Measurements from ENCODE around the gene SEMA5B. TPM values are rescaled to one million over a fixed set of nuclear protein-coding genes. Genes with fewer than 3 reads are reported as not detected.

SEMA5B gene
- total RNA-seq, 1 experiment from 2014 or later: 9.4 TPM

- Mint-ChIP-seq H3K4me3 (no peak overlapping the region), H3K27ac (peak overlapping the region in 2 of 3 experiments; percentile 19 to 65; a peak in 1 of 7 replicates), H3K36me3 (ENCODE audit: insufficient read depth in 1 of 3, low read depth in 3 of 3) (no peaks in the 10 kb centered on the region), H3K9me3 (no peaks in the 10 kb centered on the region), H3K4me1 (no peaks in the 10 kb centered on the region), H3K27me3 (ENCODE audit: low read depth) (peaks cover 1% of the 10 kb centered on the region; the same call in 1 of the 2 replicates)
- H4K20me1 ChIP-seq (ENCODE audit: control insufficient read depth, insufficient read depth, insufficient read length): no peaks in the 10 kb centered on the region
- no peak overlapping the region for H4K91ac ChIP-seq (ENCODE audit: insufficient read length, low read depth, low read length)
- H3K18ac ChIP-seq (ENCODE audit: insufficient read length, low read depth, low read length): no peak overlapping the region
- H3K9ac ChIP-seq (ENCODE audit: extremely low read depth, insufficient read length, low read length): no peak overlapping the region
- TF ChIP-seq CTCF (conservative IDR thresholded peaks at IDR 0.05): no peak
- no peak overlapping the region for H2BK5ac ChIP-seq (ENCODE audit: insufficient read length, low read length)
- H3K79me2 ChIP-seq (ENCODE audit: insufficient read depth, low read length): no peaks in the 10 kb centered on the region
- no peak for DNase-seq
- no peak overlapping the region for H2AK5ac ChIP-seq (ENCODE audit: insufficient read length, low read length)
- H3K79me1 ChIP-seq (ENCODE audit: insufficient read depth, low read depth, low read length, poor library complexity, severe bottlenecking): no peaks in the 10 kb centered on the region
- no peak overlapping the region for H4K8ac ChIP-seq (replicated peaks; ENCODE audit: insufficient read length, low read depth, low read length)
- H3K4me1 ChIP-seq (ENCODE audit: insufficient read depth, low read length): no peaks in the 10 kb centered on the region
- no peak overlapping the region for H4K5ac ChIP-seq (ENCODE audit: insufficient read length, low read depth, low read length)
- no peak overlapping the region for H2BK15ac ChIP-seq (ENCODE audit: low read depth, low read length)
- H3K56ac ChIP-seq (ENCODE audit: insufficient read length, low read depth, low read length): no peak overlapping the region
- no CpG with 5 or more reads among the region's 24 CpGs for WGBS (ENCODE audit: extremely low coverage, insufficient read length, low lambda C conversion rate)
- H3K4ac ChIP-seq (ENCODE audit: low read depth, low read length): no peak overlapping the region
- no peak overlapping the region for H2BK12ac ChIP-seq (ENCODE audit: insufficient read length, low read depth, low read length)
- no peak overlapping the region for H3K23ac ChIP-seq (ENCODE audit: insufficient read length, low read depth, low read length)
- 0 out of 2 replicates have a peak, but pooled peaks cover 2% of the 10 kb centered on the region for H3K27me3 ChIP-seq (ENCODE audit: insufficient read depth, low read length)
- no peak overlapping the region for H2AFZ ChIP-seq (ENCODE audit: low read length)
- no peak overlapping the region for H3K4me2 ChIP-seq (ENCODE audit: insufficient read depth, insufficient read length, low read length)
- H2BK20ac ChIP-seq (ENCODE audit: low read depth, low read length, poor library complexity, severe bottlenecking): no peak overlapping the region
- no peaks in the 10 kb centered on the region for H3K9me3 ChIP-seq (ENCODE audit: control insufficient read depth, low read depth, low read length)
- no peak overlapping the region for H3T11ph ChIP-seq (ENCODE audit: low read length)
- no peak overlapping the region for H2BK120ac ChIP-seq (ENCODE audit: low read depth, low read length, poor library complexity, severe bottlenecking)
- H3K14ac ChIP-seq (ENCODE audit: insufficient read depth, low read length): no peak overlapping the region
- H3K23me2 ChIP-seq (ENCODE audit: insufficient read length, low read depth, low read length, poor library complexity, severe bottlenecking): no peaks in the 10 kb centered on the region
- H3K27ac ChIP-seq (ENCODE audit: insufficient read length, low read depth, low read length): no peak overlapping the region
Observed at GRCh38 chr3:122928396-122929187, 99.0 kb downstream of the SEMA5B start.

All from H9 (cell line).